Measurements from ENCODE around the gene TTC4.
"Not testable (repeated sequence)": the region's sequence is repeated elsewhere in the genome, so short reads cannot be mapped to it uniquely, and the experiment has no call there.

The TTC4 gene

GRCh38 chr1:54750596-54750995 lies 34.9 kb downstream of the TTC4 start:
- no peak for DNase-seq (ENCODE audit: low spot score)

GRCh38 chr1:54751426-54751825 lies 35.8 kb downstream of the TTC4 start:
- no peak for DNase-seq (ENCODE audit: low spot score)

GRCh38 chr1:54754045-54754444 lies 38.4 kb downstream of the TTC4 start:
- DNase-seq (ENCODE audit: low spot score): no peak

GRCh38 chr1:54754486-54755285 lies 39.0 kb downstream of the TTC4 start:
- DNase-seq (ENCODE audit: low spot score): no peak

- no peak for DNase-seq (ENCODE audit: low spot score)
Observed at GRCh38 chr1:54757833-54758232, 42.2 kb downstream of the TTC4 start.

GRCh38 chr1:54758678-54759348 lies 43.2 kb downstream of the TTC4 start:
- DNase-seq (ENCODE audit: low spot score): no peak

GRCh38 chr1:54763816-54764132 lies 48.1 kb downstream of the TTC4 start:
- no peak for DNase-seq (ENCODE audit: low spot score)

GRCh38 chr1:54764133-54764921 lies 48.7 kb downstream of the TTC4 start, which contains the start of gene PARS2:
Gene PARS2 (minus strand): TSS chr1:54764523. CDS start chr1:54759161, 5,362 bp downstream.
- peak; percentile 99 for DNase-seq (ENCODE audit: low spot score)

GRCh38 chr1:54764922-54765561 lies 49.4 kb downstream of the TTC4 start:
- no peak for DNase-seq (ENCODE audit: low spot score)

GRCh38 chr1:54766726-54767125 lies 51.1 kb downstream of the TTC4 start:
- no peak for DNase-seq (ENCODE audit: low spot score)

GRCh38 chr1:54767526-54767925 lies 51.9 kb downstream of the TTC4 start:
- no peak for DNase-seq (ENCODE audit: low spot score)

GRCh38 chr1:54768093-54768492 lies 52.4 kb downstream of the TTC4 start:
- peak; percentile 12 for DNase-seq (ENCODE audit: low spot score)

GRCh38 chr1:54772951-54773350 lies 57.3 kb downstream of the TTC4 start:
- DNase-seq (ENCODE audit: low spot score): no peak

- DNase-seq (ENCODE audit: low spot score): no peak
Observed at GRCh38 chr1:54774820-54775498, 59.3 kb downstream of the TTC4 start.

- DNase-seq (ENCODE audit: low spot score): not testable (repeated sequence)
Observed at GRCh38 chr1:54775828-54776721, 60.4 kb downstream of the TTC4 start.

- DNase-seq (ENCODE audit: low spot score): no peak
Observed at GRCh38 chr1:54777011-54777410, 61.4 kb downstream of the TTC4 start.

- DNase-seq (ENCODE audit: low spot score): no peak
Observed at GRCh38 chr1:54777431-54777830, 61.8 kb downstream of the TTC4 start.

GRCh38 chr1:54781023-54781723 lies 65.5 kb downstream of the TTC4 start:
- DNase-seq (ENCODE audit: low spot score): no peak

GRCh38 chr1:54782156-54782555 lies 66.5 kb downstream of the TTC4 start:
- no peak for DNase-seq (ENCODE audit: low spot score)

GRCh38 chr1:54782588-54782987 lies 66.9 kb downstream of the TTC4 start:
- DNase-seq (ENCODE audit: low spot score): no peak
